Upper lobe of left lung (tissue), 4 donors: ENCODE measurements around the gene APBB1IP.

ENCODE experiments used
- CTCF ChIP-seq, 6 experiments: fragments of 450-650 bp in 4 of 6; fragments of 200-600 bp in 2 of 6; sonication (generic) in 2 of 6; IDR thresholded peaks; one replicate each; pipeline ENCODE4 v1.5.1; 2016 to 2019; ENCODE audit warnings: antibody characterized with exemption in 6 of 6
- EP300 ChIP-seq, 4 donors: sonication (generic); formaldehyde crosslinking; IDR thresholded peaks; one replicate each; pipeline ENCODE4 v1.5.1; 2017; ENCODE audit warnings: antibody characterized with exemption in 4 of 4, control low read depth in 2 of 4

GRCh38 chr10:26567351-26567721, 129.2 kb downstream of the APBB1IP start:
- TF ChIP-seq EP300 (IDR thresholded peaks at IDR 0.05) (no peak), CTCF (IDR thresholded peaks at IDR 0.05) (no peak)
